Measurements from ENCODE around the gene DNHD1. TPM values are rescaled to one million over a fixed set of nuclear protein-coding genes. Genes with fewer than 3 reads are reported as not detected.

The DNHD1 gene
- total RNA-seq, 1 experiment from 2014 or later = 1.5 TPM

- in situ Hi-C loops (cut with HindIII; ENCODE audit: low pct_unique_long_range_greater_than_20kb, low sequenced_read_pairs) = no loop called here
- DNase-seq (ENCODE audit: low read depth, low spot score) = no peak
Measured at GRCh38 chr11:6611092-6611962, 114.2 kb downstream of the DNHD1 start.

- DNase-seq (ENCODE audit: low read depth, low spot score) = no peak
- in situ Hi-C loops (cut with HindIII; ENCODE audit: low pct_unique_long_range_greater_than_20kb, low sequenced_read_pairs) = no loop called here
Measured at GRCh38 chr11:6611963-6612212, 114.8 kb downstream of the DNHD1 start.

- peak; percentile 93 for DNase-seq (ENCODE audit: low read depth, low spot score)
- in situ Hi-C loops (cut with HindIII; ENCODE audit: low pct_unique_long_range_greater_than_20kb, low sequenced_read_pairs) = no loop called here
Measured at GRCh38 chr11:6612213-6613041, 115.3 kb downstream of the DNHD1 start, which contains the start of gene TAF10. TAF10 (minus strand) TSS chr11:6612216; CDS start chr11:6612189, 27 bp downstream.

GRCh38 chr11:6613496-6613895 lies 116.4 kb downstream of the DNHD1 start:
- no peak for DNase-seq (ENCODE audit: low read depth, low spot score)
- in situ Hi-C loops (cut with HindIII; ENCODE audit: low pct_unique_long_range_greater_than_20kb, low sequenced_read_pairs) = no loop called here

GRCh38 chr11:6614446-6614845 lies 117.4 kb downstream of the DNHD1 start:
- in situ Hi-C loops (cut with HindIII; ENCODE audit: low pct_unique_long_range_greater_than_20kb, low sequenced_read_pairs) = no loop called here

GRCh38 chr11:6615046-6615445 lies 118.0 kb downstream of the DNHD1 start:
- DNase-seq (ENCODE audit: low read depth, low spot score) = no peak
- in situ Hi-C loops (cut with HindIII; ENCODE audit: low pct_unique_long_range_greater_than_20kb, low sequenced_read_pairs) = no loop called here

More at GRCh38 chr11:6614446-6614845, 117.4 kb downstream of the DNHD1 start:
- DNase-seq (ENCODE audit: low read depth, low spot score) = no peak

GRCh38 chr11:6615882-6616585 lies 119.0 kb downstream of the DNHD1 start:
- in situ Hi-C loops (cut with HindIII; ENCODE audit: low pct_unique_long_range_greater_than_20kb, low sequenced_read_pairs) = no loop called here
- DNase-seq (ENCODE audit: low read depth, low spot score) = no peak

- DNase-seq (ENCODE audit: low read depth, low spot score) = no peak
- in situ Hi-C loops (cut with HindIII; ENCODE audit: low pct_unique_long_range_greater_than_20kb, low sequenced_read_pairs) = no loop called here
Measured at GRCh38 chr11:6616596-6617250, 119.6 kb downstream of the DNHD1 start.

- in situ Hi-C loops (cut with HindIII; ENCODE audit: low pct_unique_long_range_greater_than_20kb, low sequenced_read_pairs) = no loop called here
- DNase-seq (ENCODE audit: low read depth, low spot score) = no peak
Measured at GRCh38 chr11:6617315-6617781, 120.3 kb downstream of the DNHD1 start.

- in situ Hi-C loops (cut with HindIII; ENCODE audit: low pct_unique_long_range_greater_than_20kb, low sequenced_read_pairs) = no loop called here
- DNase-seq (ENCODE audit: low read depth, low spot score) = peak; percentile 54
Measured at GRCh38 chr11:6618117-6619003, 121.3 kb downstream of the DNHD1 start.

- in situ Hi-C loops (cut with HindIII; ENCODE audit: low pct_unique_long_range_greater_than_20kb, low sequenced_read_pairs) = no loop called here
- peak; percentile 96 for DNase-seq (ENCODE audit: low read depth, low spot score)
Measured at GRCh38 chr11:6619004-6619745, 122.1 kb downstream of the DNHD1 start, which contains the start of gene TPP1. TPP1 (minus strand) TSS chr11:6619422; CDS start chr11:6619400, 22 bp downstream.

GRCh38 chr11:6620636-6621035 lies 123.6 kb downstream of the DNHD1 start:
- DNase-seq (ENCODE audit: low read depth, low spot score) = no peak
- in situ Hi-C loops (cut with HindIII; ENCODE audit: low pct_unique_long_range_greater_than_20kb, low sequenced_read_pairs) = no loop called here

Other genes with a start within 250 kb of the DNHD1 start
- gene CCKBR, start 237.4 kb upstream of the DNHD1 start, total RNA-seq (2014; rRNA removed; shearing (Covaris generic)) = not detected in 2 replicates
- gene CAVIN3, start 176.8 kb upstream of the DNHD1 start, total RNA-seq (2014; rRNA removed; shearing (Covaris generic)) = 6.7 and 8.5 TPM in 2 replicates
- gene SMPD1, start 106.8 kb upstream of the DNHD1 start, total RNA-seq (2014; rRNA removed; shearing (Covaris generic)) = 39.4 and 40.0 TPM in 2 replicates
- 38.0 and 46.2 TPM in 2 replicates for gene APBB1, start 78.2 kb upstream of the DNHD1 start, total RNA-seq (2014; rRNA removed; shearing (Covaris generic))
- 0.35 TPM in 1 of 2 replicates, not detected in the other for gene HPX, start 56.3 kb upstream of the DNHD1 start, total RNA-seq (2014; rRNA removed; shearing (Covaris generic))
- 11.7 and 12.8 TPM in 2 replicates for gene TRIM3, start 23.3 kb upstream of the DNHD1 start, total RNA-seq (2014; rRNA removed; shearing (Covaris generic))
- gene ARFIP2, start 15.9 kb upstream of the DNHD1 start, total RNA-seq (2014; rRNA removed; shearing (Covaris generic)) = 61.2 and 66.8 TPM in 2 replicates
- gene TIMM10B, start 15.8 kb upstream of the DNHD1 start, total RNA-seq (2014; rRNA removed; shearing (Covaris generic)) = 61.3 and 68.5 TPM in 2 replicates
- 32.5 and 35.5 TPM in 2 replicates for gene RRP8, start 106.3 kb downstream of the DNHD1 start, total RNA-seq (2014; rRNA removed; shearing (Covaris generic))
- 106 and 111 TPM in 2 replicates for gene ILK, start 106.5 kb downstream of the DNHD1 start, total RNA-seq (2014; rRNA removed; shearing (Covaris generic))
- 122 and 129 TPM in 2 replicates for gene TAF10, start 114.9 kb downstream of the DNHD1 start, total RNA-seq (2014; rRNA removed; shearing (Covaris generic))
- gene TPP1, start 122.1 kb downstream of the DNHD1 start, total RNA-seq (2014; rRNA removed; shearing (Covaris generic)) = 84.3 and 91.7 TPM in 2 replicates
- gene DCHS1, start 158.5 kb downstream of the DNHD1 start, total RNA-seq (2014; rRNA removed; shearing (Covaris generic)) = 0.11 and 0.19 TPM in 2 replicates
- 58.3 and 62.6 TPM in 2 replicates for gene MRPL17, start 186.1 kb downstream of the DNHD1 start, total RNA-seq (2014; rRNA removed; shearing (Covaris generic))